Measurements from ENCODE around the gene EYS. TPM values are rescaled to one million over a fixed set of nuclear protein-coding genes. Genes with fewer than 3 reads are reported as not detected.

EYS gene
- total RNA-seq, 2 donors from 2014 or later, result not detected

GRCh38 chr6:63868351-63868750 is 1838.7 kb downstream of the EYS start:
- H3K36me3 ChIP-seq, result no peaks in the 10 kb centered on the region
- H3K27me3 ChIP-seq (replicated peaks; ENCODE audit: insufficient read depth), result no peaks in the 10 kb centered on the region
- no peaks in the 10 kb centered on the region for H3K4me1 ChIP-seq (ENCODE audit: control insufficient read depth in 1 of 2, low read depth in 2 of 2)
- H3K9me3 ChIP-seq, result no peaks in the 10 kb centered on the region
- ATAC-seq (ENCODE audit: insufficient number of reproducible peaks, low FRiP score, low read depth) (no peak), DNase-seq (ENCODE audit: low spot score) (no peak)
- H3K4me3 ChIP-seq, result no peak overlapping the region
- no peak overlapping the region for H3K27ac ChIP-seq
- no peak for TF ChIP-seq CTCF (IDR thresholded peaks at IDR 0.05)

GRCh38 chr6:63864671-63865318 is 1842.2 kb downstream of the EYS start:
- H3K4me1 ChIP-seq (ENCODE audit: control insufficient read depth in 1 of 2, low read depth in 2 of 2), result no peaks in the 10 kb centered on the region
- no peak overlapping the region for H3K4me3 ChIP-seq
- no peak overlapping the region for H3K27ac ChIP-seq
- H3K9me3 ChIP-seq, result no peaks in the 10 kb centered on the region
- H3K27me3 ChIP-seq (replicated peaks; ENCODE audit: insufficient read depth), result no peaks in the 10 kb centered on the region
- ATAC-seq (ENCODE audit: insufficient number of reproducible peaks, low FRiP score, low read depth) (no peak), DNase-seq (ENCODE audit: low spot score) (no peak)
- no peaks in the 10 kb centered on the region for H3K36me3 ChIP-seq
- no peak for TF ChIP-seq CTCF (IDR thresholded peaks at IDR 0.05)

- ATAC-seq (ENCODE audit: insufficient number of reproducible peaks, low FRiP score, low read depth), result no peak
- H3K27me3 ChIP-seq (replicated peaks; ENCODE audit: insufficient read depth), result no peaks in the 10 kb centered on the region
- no peaks in the 10 kb centered on the region for H3K9me3 ChIP-seq
- H3K27ac ChIP-seq, result no peak overlapping the region
- no peak for DNase-seq (ENCODE audit: low spot score)
- no peak overlapping the region for H3K4me3 ChIP-seq
- TF ChIP-seq CTCF (IDR thresholded peaks at IDR 0.05), result no peak
- no peaks in the 10 kb centered on the region for H3K36me3 ChIP-seq
- no peaks in the 10 kb centered on the region for H3K4me1 ChIP-seq (ENCODE audit: control insufficient read depth in 1 of 2, low read depth in 2 of 2)
Observed at GRCh38 chr6:63864061-63864460, 1843.0 kb downstream of the EYS start.

- TF ChIP-seq CTCF (IDR thresholded peaks at IDR 0.05), result no peak
- no peak overlapping the region for H3K27ac ChIP-seq
- H3K4me3 ChIP-seq, result no peak overlapping the region
- ATAC-seq (ENCODE audit: insufficient number of reproducible peaks, low FRiP score, low read depth) (no peak), DNase-seq (ENCODE audit: low spot score) (no peak)
- no peaks in the 10 kb centered on the region for H3K27me3 ChIP-seq (replicated peaks; ENCODE audit: insufficient read depth)
- H3K4me1 ChIP-seq (ENCODE audit: control insufficient read depth in 1 of 2, low read depth in 2 of 2), result no peaks in the 10 kb centered on the region
- no peaks in the 10 kb centered on the region for H3K9me3 ChIP-seq
- no peaks in the 10 kb centered on the region for H3K36me3 ChIP-seq
Observed at GRCh38 chr6:63862486-63863198, 1844.4 kb downstream of the EYS start.

- TF ChIP-seq CTCF (IDR thresholded peaks at IDR 0.05), result no peak
- H3K27ac ChIP-seq, result no peak overlapping the region
- ATAC-seq (ENCODE audit: insufficient number of reproducible peaks, low FRiP score, low read depth) (no peak), DNase-seq (ENCODE audit: low spot score) (no peak)
- H3K36me3 ChIP-seq, result no peaks in the 10 kb centered on the region
- no peak overlapping the region for H3K4me3 ChIP-seq
- H3K27me3 ChIP-seq (replicated peaks; ENCODE audit: insufficient read depth), result no peaks in the 10 kb centered on the region
- no peaks in the 10 kb centered on the region for H3K4me1 ChIP-seq (ENCODE audit: control insufficient read depth in 1 of 2, low read depth in 2 of 2)
- H3K9me3 ChIP-seq, result no peaks in the 10 kb centered on the region
Observed at GRCh38 chr6:63859528-63859927, 1847.5 kb downstream of the EYS start.

Data from thoracic aorta (tissue), 2 donors.